Heart right ventricle (tissue), 16 donors: Measurements from ENCODE around the gene FAM219A. TPM values are rescaled to one million over a fixed set of nuclear protein-coding genes. Genes with fewer than 3 reads are reported as not detected.

Experiments used
- ATAC-seq, 8 donors: fragments of 200-7000 bp; cut with Tn5 transposase; one replicate each; pipeline ENCODE4 v1.9.1; 2020; ENCODE audit warnings: mild to moderate bottlenecking in 8 of 8, moderate library complexity in 8 of 8, moderate number of reproducible peaks in 1 of 8
- DNase-seq, 2 donors: peaks; one replicate each; pipeline ENCODE4 v3.0.0-alpha.2; 2020
- H3K27ac ChIP-seq, 10 donors: fragments of 200-600 bp; sonication (generic) in 2 of 10; one replicate each; pipeline versions ENCODE4 v1.5.0 to v1.8.0; 2020 to 2022; ENCODE audit warnings: mild to moderate bottlenecking in 3 of 10
- H3K27me3 ChIP-seq, 7 donors: fragments of 200-600 bp; one replicate each; pipeline ENCODE4 v1.8.0; 2021 to 2022; ENCODE audit warnings: mild to moderate bottlenecking in 2 of 7
- H3K36me3 ChIP-seq, 9 donors: fragments of 200-600 bp; sonication (generic) in 1 of 9; one replicate each; pipeline versions ENCODE4 v1.5.0 to v1.8.0; 2020 to 2022; ENCODE audit warnings: mild to moderate bottlenecking in 2 of 9
- H3K4me1 ChIP-seq, 9 donors: fragments of 200-600 bp; sonication (generic) in 1 of 9; one replicate each; pipeline versions ENCODE4 v1.5.0 to v1.8.0; 2020 to 2022; ENCODE audit warnings: mild to moderate bottlenecking in 4 of 9
- H3K4me3 ChIP-seq, 10 donors: fragments of 200-600 bp; sonication (generic) in 2 of 10; one replicate each; pipeline versions ENCODE4 v1.5.0 to v1.8.0; 2020 to 2022; ENCODE audit warnings: mild to moderate bottlenecking in 7 of 10, moderate library complexity in 2 of 10
- H3K9me3 ChIP-seq, 11 donors: fragments of 200-600 bp in 10 of 11; sonication (generic) in 2 of 11; one replicate each; pipeline versions ENCODE4 v1.5.0 to v1.8.0; 2013 to 2022; ENCODE audit warnings: mild to moderate bottlenecking in 2 of 11, control low read depth in 1 of 11, moderate library complexity in 1 of 11
- WGBS, 2 donors: extraction: QIAGEN DNeasy Blood & Tissue Kit; methylation state at CpG; one replicate each; pipeline ENCODE4 v1.1.7; 2013; ENCODE audit warnings: inconsistent platforms in 1 of 2; 5-methylcytosine and 5-hydroxymethylcytosine counted together
- intact Hi-C, 10 donors: fragments of 100-400 bp; cut with DNase I; formaldehyde crosslinking; loops; one replicate each; pipeline versions ENCODE4 v1.11.1 to v1.14.2; 2022
- polyA plus RNA-seq, 2 donors: library from polyadenylated mRNA; stranded (reverse); fragments of 200-250 nt; gene quantifications; one replicate each; pipeline ENCODE4 v1.2.3, GENCODE V29; 2013
- total RNA-seq, 10 donors: library from RNA; stranded (reverse); fragmentation: NEBNext Ultra II Directional in 3 of 10; extraction: Animal tissue kit (Norgen Biotek cat#: 25700) in 3 of 10; gene quantifications; one replicate each; pipeline versions ENCODE4 v1.2.1 to v1.2.4, GENCODE V29; 2021 to 2023
- TF ChIP-seq, protein P1 (sequence below), 9 donors: fragments of 200-600 bp; sonication (generic) in 2 of 9; IDR thresholded peaks; one replicate each; pipeline versions ENCODE4 v1.5.0 to v1.8.0; 2021 to 2022; ENCODE audit warnings: antibody characterized with exemption in 9 of 9, mild to moderate bottlenecking in 5 of 9, moderate library complexity in 1 of 9
- donor health status: Arrhythmogenic right ventricular cardiomyopathy.
- donor health status: ischemic (EF 13 %, LVEDD 7.1; RV severe dilation, severe dysfunction).
- donor health status: healthy with polysubstance abuse.
- donor health status: DM: no; HTN: yes; CAD: no.
- donor health status: DM: no; HTN: no; CAD: no.
- donor health status: ischemic (EF 25% LVEDD 6.9; RV normal size, moderate dysfunction).
- donor health status: ischemic (EF 25% LVEDD 5.7; RV mildly dilated, moderate dysfunction).
- donor health status: healthy.
- donor health status: DM: yes; HTN: yes; CAD: no.
- donor health status: Ischemic cardiomyopathy.
- donor health status: ischemic (EF 35%, LVEDD 5.7; RV mildly dilated, moderate dysfunction).
- donor health status: nonischemic (EF 11% LVEDD 7.7; RV severe dilation, severe dysfunction).
- donor health status: DM: yes; HTN: yes; CAD: no.
- donor health status: PGD.
- donor health status: ischemic (EF 29% LVEDD 5.4; RV normal size, mild dysfunction).
- donor health status: nonischemic (EF 23%, LVEDD 6.1; RV moderate dilation, normal function).

The FAM219A gene
- total and polyA plus RNA-seq, 12 donors: 15.1 to 38.6 (median 25.9) TPM

DNA sequence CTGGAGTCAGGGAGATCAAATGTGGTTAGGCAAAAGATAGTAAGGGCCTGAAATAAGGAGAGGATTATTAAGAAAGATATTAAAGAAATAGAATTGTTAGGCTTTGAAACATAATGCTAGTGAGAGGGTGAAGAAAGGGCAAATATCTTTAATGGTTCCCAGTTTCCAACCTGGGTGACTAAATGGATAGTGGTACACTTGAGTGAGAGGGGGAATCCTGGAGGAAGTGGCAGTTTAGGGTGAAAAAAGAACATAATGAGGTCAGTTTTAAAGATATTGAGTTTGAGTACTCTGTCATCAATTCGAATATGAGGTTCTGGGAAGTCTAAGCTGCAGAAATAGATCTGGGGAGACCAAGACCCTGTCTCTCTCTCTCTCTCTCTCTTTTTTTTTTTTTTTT is 19.2 kb upstream of the FAM219A start:
- H3K27ac ChIP-seq: no peak overlapping the region
- ATAC-seq (no peak), DNase-seq (no peak)
- H3K9me3 ChIP-seq: no peaks in the 10 kb centered on the region
- H3K4me3 ChIP-seq: no peak overlapping the region
- H3K27me3 ChIP-seq: no peaks in the 10 kb centered on the region
- H3K36me3 ChIP-seq: no peaks in the 10 kb centered on the region
- intact Hi-C loops: no loop called here
- 71 to 77% methylated on average over 1 of the region's 1 CpG for WGBS, 2 donors
- TF ChIP-seq, protein P1, sequence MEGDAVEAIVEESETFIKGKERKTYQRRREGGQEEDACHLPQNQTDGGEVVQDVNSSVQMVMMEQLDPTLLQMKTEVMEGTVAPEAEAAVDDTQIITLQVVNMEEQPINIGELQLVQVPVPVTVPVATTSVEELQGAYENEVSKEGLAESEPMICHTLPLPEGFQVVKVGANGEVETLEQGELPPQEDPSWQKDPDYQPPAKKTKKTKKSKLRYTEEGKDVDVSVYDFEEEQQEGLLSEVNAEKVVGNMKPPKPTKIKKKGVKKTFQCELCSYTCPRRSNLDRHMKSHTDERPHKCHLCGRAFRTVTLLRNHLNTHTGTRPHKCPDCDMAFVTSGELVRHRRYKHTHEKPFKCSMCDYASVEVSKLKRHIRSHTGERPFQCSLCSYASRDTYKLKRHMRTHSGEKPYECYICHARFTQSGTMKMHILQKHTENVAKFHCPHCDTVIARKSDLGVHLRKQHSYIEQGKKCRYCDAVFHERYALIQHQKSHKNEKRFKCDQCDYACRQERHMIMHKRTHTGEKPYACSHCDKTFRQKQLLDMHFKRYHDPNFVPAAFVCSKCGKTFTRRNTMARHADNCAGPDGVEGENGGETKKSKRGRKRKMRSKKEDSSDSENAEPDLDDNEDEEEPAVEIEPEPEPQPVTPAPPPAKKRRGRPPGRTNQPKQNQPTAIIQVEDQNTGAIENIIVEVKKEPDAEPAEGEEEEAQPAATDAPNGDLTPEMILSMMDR (IDR thresholded peaks at IDR 0.05): no peak
- no peaks in the 10 kb centered on the region for H3K4me1 ChIP-seq

DNA sequence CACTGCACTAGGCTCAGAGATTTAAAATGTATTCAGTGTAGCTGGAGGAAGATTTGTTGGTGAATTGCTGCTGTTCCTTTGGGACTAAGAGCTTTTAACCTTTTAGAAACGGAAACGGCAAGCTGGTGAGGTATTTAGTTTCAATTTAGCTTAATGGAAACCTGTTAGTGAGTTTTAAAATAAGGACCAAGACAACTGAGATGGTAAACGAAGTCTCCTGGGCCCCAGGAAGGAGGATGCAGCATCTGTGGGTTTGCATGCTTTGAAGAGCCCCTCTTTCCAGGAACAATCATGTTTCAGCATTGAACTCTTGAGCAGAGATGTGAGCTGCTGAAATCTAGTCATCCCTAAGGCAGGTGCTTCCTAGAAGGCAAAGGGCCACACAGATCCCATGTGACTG is 16.7 kb upstream of the FAM219A start:
- intact Hi-C loops: no loop called here
- ATAC-seq (no peak), DNase-seq (no peak)
- WGBS, 2 donors: 39 to 54% methylated on average over 3 of the region's 3 CpGs
- Histone ChIP-seq H3K9me3 (no peaks in the 10 kb centered on the region), H3K4me3 (no peak overlapping the region), H3K27ac (no peak overlapping the region), H3K36me3 (no peaks in the 10 kb centered on the region), H3K4me1 (peaks cover 0 to 5% (median 0%) of the 10 kb centered on the region in 9 donors), H3K27me3 (no peaks in the 10 kb centered on the region)
- TF ChIP-seq, protein P1 (IDR thresholded peaks at IDR 0.05): no peak

DNA sequence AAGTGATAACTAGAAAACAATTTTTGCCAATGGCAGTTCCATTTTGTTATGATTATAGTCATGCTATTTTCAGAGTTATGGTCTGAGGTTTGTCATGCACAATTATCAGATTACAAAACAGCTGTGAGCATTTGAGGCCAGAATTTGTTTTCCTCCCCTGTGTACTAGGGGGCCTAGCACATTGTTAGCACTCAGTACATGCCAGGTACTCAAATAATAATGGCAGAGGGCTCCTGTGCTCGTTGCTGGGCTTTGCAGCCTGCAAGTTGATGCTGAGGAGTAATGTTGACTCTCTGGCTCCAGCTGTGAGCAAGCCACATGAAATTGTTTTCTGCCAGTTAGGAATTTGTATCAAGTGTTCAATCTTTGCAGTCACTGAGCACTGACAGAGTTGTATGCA is 7.1 kb upstream of the FAM219A start:
- H3K9me3 ChIP-seq: no peaks in the 10 kb centered on the region
- WGBS, 2 donors: 21 to 23% methylated on average over 1 of the region's 1 CpG
- ATAC-seq (no peak), DNase-seq (no peak)
- no peaks in the 10 kb centered on the region for H3K36me3 ChIP-seq
- intact Hi-C loops: no loop called here
- peaks cover 0 to 8% (median 0%) of the 10 kb centered on the region in 7 donors for H3K27me3 ChIP-seq
- H3K4me3 ChIP-seq: no peak overlapping the region
- H3K4me1 ChIP-seq: peaks cover 0 to 21% (median 0%) of the 10 kb centered on the region in 9 donors
- TF ChIP-seq, protein P1 (IDR thresholded peaks at IDR 0.05): no peak
- no peak overlapping the region for H3K27ac ChIP-seq

DNA sequence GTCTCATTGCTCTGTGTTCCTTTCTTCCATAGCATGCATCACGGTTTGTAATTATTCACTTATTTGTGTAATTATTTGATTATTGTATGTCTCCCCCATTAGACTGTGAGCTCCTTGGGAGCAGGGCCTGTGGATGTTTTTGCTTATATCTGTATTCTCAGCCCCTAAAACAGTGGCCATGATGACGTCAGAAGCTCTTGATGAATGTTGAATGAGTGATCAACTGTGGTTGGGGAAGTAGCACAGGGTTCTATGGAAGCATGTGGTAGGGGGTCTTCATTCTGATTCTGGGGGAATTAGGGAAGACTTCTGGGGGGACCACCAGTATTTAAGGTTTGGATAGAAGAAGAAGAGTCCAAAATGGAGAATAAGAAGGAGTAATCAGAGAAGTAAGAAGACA is 6.2 kb upstream of the FAM219A start:
- no peak overlapping the region for H3K27ac ChIP-seq
- intact Hi-C loops: loop anchor here in 1 of 10 donors (5.0 kb wide), 1 partner anchor 33 kb away; no protein-coding TSS in a partner anchor
- WGBS, 2 donors: 77 to 89% methylated on average over 2 of the region's 2 CpGs
- H3K36me3 ChIP-seq: no peaks in the 10 kb centered on the region
- H3K9me3 ChIP-seq: no peaks in the 10 kb centered on the region
- DNase-seq (no peak), ATAC-seq (no peak)
- no peak overlapping the region for H3K4me3 ChIP-seq
- H3K27me3 ChIP-seq: peaks cover 0 to 8% (median 0%) of the 10 kb centered on the region in 7 donors
- TF ChIP-seq, protein P1 (IDR thresholded peaks at IDR 0.05): no peak
- peaks cover 0 to 12% (median 0%) of the 10 kb centered on the region in 9 donors for H3K4me1 ChIP-seq
